ENCODE results near the gene MYO3B. TPM values are rescaled to one million over a fixed set of nuclear protein-coding genes. Genes with fewer than 3 reads are reported as not detected.
"Not testable (repeated sequence)": the region's sequence is repeated elsewhere in the genome, so short reads cannot be mapped to it uniquely, and the experiment has no call there.

The MYO3B gene
- total RNA-seq, 4 donors from 2014 or later = not detected

- ATAC-seq (ENCODE audit: low FRiP score) (no peak), DNase-seq (ENCODE audit: low spot score) (no peak)
- TF ChIP-seq CTCF (IDR thresholded peaks at IDR 0.05) = no peak
Measured at GRCh38 chr2:170601489-170601888, 423.5 kb downstream of the MYO3B start.

GRCh38 chr2:170605862-170606261 lies 427.9 kb downstream of the MYO3B start:
- no peak for TF ChIP-seq CTCF (IDR thresholded peaks at IDR 0.05)
- DNase-seq (ENCODE audit: low spot score) (no peak), ATAC-seq (ENCODE audit: low FRiP score) (no peak)

- DNase-seq (ENCODE audit: low spot score) (no peak), ATAC-seq (ENCODE audit: low FRiP score) (no peak)
- TF ChIP-seq CTCF (IDR thresholded peaks at IDR 0.05) = no peak
Measured at GRCh38 chr2:170607171-170607570, 429.2 kb downstream of the MYO3B start.

DNA sequence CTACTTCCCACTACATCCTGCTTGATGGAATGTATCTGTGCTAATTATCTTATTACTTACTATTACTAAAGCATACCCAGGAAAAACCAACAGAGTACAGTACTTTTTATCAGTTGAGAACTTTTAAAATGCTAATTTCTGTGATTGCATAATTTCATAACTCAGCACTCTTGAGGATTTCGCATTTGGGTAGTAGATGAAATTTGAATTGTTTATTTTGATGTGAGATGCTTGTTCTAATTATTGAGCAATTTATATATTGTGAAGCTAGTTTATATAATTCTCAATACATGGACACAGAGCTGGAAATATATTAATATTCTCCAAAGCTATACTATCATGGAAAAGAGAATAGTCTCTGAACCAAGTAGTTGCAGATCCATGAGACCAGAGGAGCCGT lies 432.7 kb downstream of the MYO3B start:
- ATAC-seq (ENCODE audit: low FRiP score) = no peak
- DNase-seq (ENCODE audit: low spot score) = no peak
- TF ChIP-seq CTCF (IDR thresholded peaks at IDR 0.05) = no peak

DNA sequence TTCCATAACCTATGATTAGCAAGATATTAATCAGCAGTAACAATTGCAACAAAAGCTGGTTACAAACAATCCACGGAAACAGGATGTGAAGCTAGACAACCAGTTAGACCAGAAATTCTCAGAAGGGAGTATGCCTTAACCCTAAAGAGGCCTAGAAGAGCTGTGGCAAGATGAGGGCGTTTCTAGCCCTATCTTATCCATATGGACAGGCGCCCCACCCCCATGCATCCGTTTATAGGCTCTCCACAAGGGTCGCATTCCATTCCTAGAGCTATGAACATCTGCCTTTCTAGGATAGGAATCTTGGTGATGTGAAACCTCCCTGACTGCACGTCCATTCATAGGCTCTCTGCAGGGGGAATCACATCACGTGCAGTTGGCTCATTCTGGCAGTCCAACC lies 441.0 kb downstream of the MYO3B start:
- not testable (repeated sequence) for DNase-seq (ENCODE audit: low spot score); ATAC-seq (ENCODE audit: low FRiP score)

- ATAC-seq (ENCODE audit: low FRiP score); DNase-seq (ENCODE audit: low spot score): not testable (repeated sequence)
Measured at GRCh38 chr2:170635094-170635493, 457.1 kb downstream of the MYO3B start.

DNA sequence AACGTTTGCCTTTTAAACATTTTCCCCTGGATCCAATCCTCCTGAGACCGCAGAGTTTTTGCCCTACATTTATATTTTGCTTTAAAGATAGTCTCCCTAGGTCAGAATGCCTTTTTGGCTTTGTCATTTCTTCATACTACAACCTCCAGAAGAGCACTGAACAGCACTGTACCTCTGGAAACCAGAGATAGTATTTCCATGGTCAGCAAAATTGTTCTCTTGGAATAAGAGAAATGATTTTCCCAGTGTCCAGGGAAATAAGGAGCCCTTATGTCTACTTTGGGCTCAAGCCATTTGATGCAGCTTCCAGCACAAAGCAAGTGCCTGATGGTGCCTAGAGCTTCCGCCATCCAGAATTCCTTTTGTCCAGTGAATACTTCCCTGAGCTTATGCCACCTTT lies 461.7 kb downstream of the MYO3B start:
- no peak for TF ChIP-seq CTCF (IDR thresholded peaks at IDR 0.05)
- DNase-seq (ENCODE audit: low spot score) (no peak), ATAC-seq (ENCODE audit: low FRiP score) (no peak)

DNA sequence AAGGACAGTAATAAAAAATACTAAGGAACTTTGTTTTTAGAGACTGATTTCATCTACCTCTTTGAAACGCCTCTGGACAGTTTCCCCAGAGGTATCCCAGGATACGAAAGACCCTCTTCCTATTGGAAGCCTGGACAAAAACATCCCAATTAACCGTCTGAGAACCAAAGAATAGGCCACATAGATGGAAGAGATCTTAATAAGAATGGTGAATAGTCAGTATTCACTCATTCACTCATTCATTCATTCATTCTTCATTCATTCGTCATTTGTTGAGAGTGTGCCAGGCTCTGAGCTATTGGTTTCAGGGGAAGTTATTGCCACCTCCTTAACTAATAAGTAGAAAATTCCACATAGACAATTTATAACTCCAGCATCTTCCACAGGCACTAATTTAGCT lies 464.0 kb downstream of the MYO3B start:
- ATAC-seq (ENCODE audit: low FRiP score) = no peak
- TF ChIP-seq CTCF (IDR thresholded peaks at IDR 0.05) = no peak
- no peak for DNase-seq (ENCODE audit: low spot score)
